Measurements from ENCODE around the gene PLEKHA6. TPM values are rescaled to one million over a fixed set of nuclear protein-coding genes. Genes with fewer than 3 reads are reported as not detected.
A peak's percentile ranks its signal among the peaks of the same experiment; 100 is the strongest.

Gene PLEKHA6
- polyA plus RNA-seq, 3 donors, result 0.08 TPM; not detected in 1

DNA sequence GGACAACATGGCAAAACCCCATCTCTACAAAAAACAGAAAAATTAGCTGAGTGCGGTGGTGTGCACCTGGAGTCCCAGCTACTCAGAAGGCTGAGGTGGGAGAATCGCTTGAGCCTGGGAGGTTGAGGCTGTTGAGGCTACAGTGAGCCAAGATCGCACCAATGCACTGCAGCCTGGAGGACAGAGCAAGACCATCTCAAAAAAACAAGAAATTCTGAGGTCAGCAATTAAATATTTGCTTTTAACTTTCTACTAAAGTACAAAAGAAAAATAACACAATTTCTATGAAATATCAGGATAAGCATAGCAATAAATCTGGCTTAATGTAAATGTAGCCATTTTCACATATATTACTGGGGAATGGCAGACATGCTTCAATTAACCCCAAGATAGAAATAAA, 42.0 kb upstream of the PLEKHA6 start:
- DNase-seq, result no peak
- H3K4me2 ChIP-seq (replicated peaks; ENCODE audit: extremely low read depth, low read length, poor library complexity, severe bottlenecking), result no peak overlapping the region
- H3K9ac ChIP-seq (ENCODE audit: insufficient read depth, low read length, poor library complexity, severe bottlenecking), result no peak overlapping the region
- Mint-ChIP-seq H3K27me3 (ENCODE audit: low read depth in 3 of 3) (no peaks in the 10 kb centered on the region), H3K4me1 (peaks cover 10% of the 10 kb centered on the region), H3K36me3 (peaks cover 60 to 77% of the 10 kb centered on the region in 2 donors), H3K27ac (peak overlapping the region in 4 of 7 donors; percentile 26 to 85 (median 54)), H3K4me3 (no peak overlapping the region), H3K9me3 (peaks cover 0 to 3% (median 0%) of the 10 kb centered on the region in 7 donors)
- H3K27me3 ChIP-seq (ENCODE audit: control insufficient read depth in 2 of 2, insufficient read depth in 2 of 2, low read length in 2 of 2), result no peaks in the 10 kb centered on the region
- no peak overlapping the region for H2AFZ ChIP-seq (ENCODE audit: insufficient read depth, low read depth, low read length, poor library complexity, severe bottlenecking)
- H3K4me3 ChIP-seq (replicated peaks in 1 of 3; ENCODE audit: low read depth in 2 of 3, low read length in 3 of 3), result no peak overlapping the region
- WGBS (ENCODE audit: insufficient coverage), result no CpG with 5 or more reads among the region's 3 CpGs
- H3K27ac ChIP-seq (ENCODE audit: low read depth in 1 of 2, low read length in 2 of 2), result no peak overlapping the region
- no peaks in the 10 kb centered on the region for H3K9me3 ChIP-seq (replicated peaks in 1 of 2; ENCODE audit: control insufficient read depth in 1 of 2, insufficient read depth in 1 of 2, low read length in 2 of 2)
- peaks cover 12 to 13% of the 10 kb centered on the region in 2 donors for H3K4me1 ChIP-seq (ENCODE audit: control insufficient read depth in 1 of 2, insufficient read depth in 2 of 2, low read length in 2 of 2)
- TF ChIP-seq, protein P1, sequence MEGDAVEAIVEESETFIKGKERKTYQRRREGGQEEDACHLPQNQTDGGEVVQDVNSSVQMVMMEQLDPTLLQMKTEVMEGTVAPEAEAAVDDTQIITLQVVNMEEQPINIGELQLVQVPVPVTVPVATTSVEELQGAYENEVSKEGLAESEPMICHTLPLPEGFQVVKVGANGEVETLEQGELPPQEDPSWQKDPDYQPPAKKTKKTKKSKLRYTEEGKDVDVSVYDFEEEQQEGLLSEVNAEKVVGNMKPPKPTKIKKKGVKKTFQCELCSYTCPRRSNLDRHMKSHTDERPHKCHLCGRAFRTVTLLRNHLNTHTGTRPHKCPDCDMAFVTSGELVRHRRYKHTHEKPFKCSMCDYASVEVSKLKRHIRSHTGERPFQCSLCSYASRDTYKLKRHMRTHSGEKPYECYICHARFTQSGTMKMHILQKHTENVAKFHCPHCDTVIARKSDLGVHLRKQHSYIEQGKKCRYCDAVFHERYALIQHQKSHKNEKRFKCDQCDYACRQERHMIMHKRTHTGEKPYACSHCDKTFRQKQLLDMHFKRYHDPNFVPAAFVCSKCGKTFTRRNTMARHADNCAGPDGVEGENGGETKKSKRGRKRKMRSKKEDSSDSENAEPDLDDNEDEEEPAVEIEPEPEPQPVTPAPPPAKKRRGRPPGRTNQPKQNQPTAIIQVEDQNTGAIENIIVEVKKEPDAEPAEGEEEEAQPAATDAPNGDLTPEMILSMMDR (IDR thresholded peaks at IDR 0.05), result no peak
- peaks cover 43% of the 10 kb centered on the region for H3K79me2 ChIP-seq (ENCODE audit: insufficient read depth, low read length)
- peaks cover 86% of the 10 kb centered on the region for H4K20me1 ChIP-seq (ENCODE audit: insufficient read depth, low read length)
- peaks cover 68 to 94% of the 10 kb centered on the region in 2 donors for H3K36me3 ChIP-seq (replicated peaks in 1 of 2; ENCODE audit: control insufficient read depth in 1 of 2, insufficient read depth in 2 of 2, low read length in 2 of 2)
- intact Hi-C loops (cut with micrococcal nuclease), result no loop called here

DNA sequence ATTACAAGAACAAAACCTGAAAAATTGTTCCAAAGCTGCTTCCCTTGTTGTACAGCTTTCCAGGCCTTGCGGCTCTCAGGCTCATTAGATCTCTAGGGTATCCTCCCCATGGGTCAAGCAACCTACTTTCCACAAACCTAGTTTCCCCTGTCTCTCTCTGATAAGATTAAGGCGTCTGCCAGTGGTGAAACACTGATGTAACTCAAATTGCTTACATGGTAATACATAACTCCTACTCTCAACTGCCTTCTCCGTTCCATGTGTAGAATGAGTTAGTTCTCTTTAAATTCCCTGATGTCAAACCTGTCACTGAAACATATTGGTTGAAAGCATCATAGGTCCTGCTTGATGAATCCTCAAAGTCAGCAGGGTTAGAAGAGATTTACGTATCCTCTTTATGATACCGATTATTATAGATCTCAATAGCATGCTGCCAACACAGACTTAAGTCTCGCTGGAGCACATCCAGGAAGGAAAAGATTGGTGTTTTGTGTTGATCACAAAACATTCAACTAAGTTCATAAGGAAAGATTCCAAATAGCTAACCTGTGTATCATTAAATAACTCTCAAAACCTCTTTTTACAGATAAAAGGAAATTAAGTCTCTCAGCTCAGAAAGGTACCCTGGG, 41.3 kb upstream of the PLEKHA6 start:
- peaks cover 0 to 3% (median 0%) of the 10 kb centered on the region in 7 donors for H3K9me3 Mint-ChIP-seq

More for the DNA sequence above, 41.3 kb upstream of the PLEKHA6 start:
- H3K4me3 ChIP-seq (replicated peaks in 1 of 3; ENCODE audit: low read depth in 2 of 3, low read length in 3 of 3), result no peak overlapping the region
- H4K20me1 ChIP-seq (ENCODE audit: insufficient read depth, low read length), result peaks cover 79% of the 10 kb centered on the region
- H2AFZ ChIP-seq (ENCODE audit: insufficient read depth, low read depth, low read length, poor library complexity, severe bottlenecking), result no peak overlapping the region
- peaks cover 36% of the 10 kb centered on the region for H3K79me2 ChIP-seq (ENCODE audit: insufficient read depth, low read length)
- H3K27ac ChIP-seq (ENCODE audit: low read depth in 1 of 2, low read length in 2 of 2), result no peak overlapping the region
- 100% methylated on average over 1 of the region's 6 CpGs for WGBS (ENCODE audit: insufficient coverage)
- Mint-ChIP-seq H3K27me3 (ENCODE audit: low read depth in 3 of 3) (no peaks in the 10 kb centered on the region), H3K36me3 (peaks cover 57 to 79% of the 10 kb centered on the region in 2 donors), H3K27ac (peak overlapping the region in 2 of 7 donors; percentile 33 to 67), H3K4me1 (peaks cover 4% of the 10 kb centered on the region), H3K4me3 (no peak overlapping the region)
- H3K4me2 ChIP-seq (replicated peaks; ENCODE audit: extremely low read depth, low read length, poor library complexity, severe bottlenecking), result no peak overlapping the region
- H3K9me3 ChIP-seq (replicated peaks in 1 of 2; ENCODE audit: control insufficient read depth in 1 of 2, insufficient read depth in 1 of 2, low read length in 2 of 2), result no peaks in the 10 kb centered on the region
- no peak overlapping the region for H3K9ac ChIP-seq (ENCODE audit: insufficient read depth, low read length, poor library complexity, severe bottlenecking)
- DNase-seq, result no peak
- peaks cover 66 to 91% of the 10 kb centered on the region in 2 donors for H3K36me3 ChIP-seq (replicated peaks in 1 of 2; ENCODE audit: control insufficient read depth in 1 of 2, insufficient read depth in 2 of 2, low read length in 2 of 2)
- no peaks in the 10 kb centered on the region for H3K27me3 ChIP-seq (ENCODE audit: control insufficient read depth in 2 of 2, insufficient read depth in 2 of 2, low read length in 2 of 2)
- TF ChIP-seq, protein P1 (IDR thresholded peaks at IDR 0.05), result no peak
- peaks cover 4 to 7% of the 10 kb centered on the region in 2 donors for H3K4me1 ChIP-seq (ENCODE audit: control insufficient read depth in 1 of 2, insufficient read depth in 2 of 2, low read length in 2 of 2)
- intact Hi-C loops (cut with micrococcal nuclease), result no loop called here

All from CD14-positive monocyte (primary cell).